Measurements from ENCODE around the gene EPHB1.
"Not testable (repeated sequence)": the region's sequence is repeated elsewhere in the genome, so short reads cannot be mapped to it uniquely, and the experiment has no call there.

EPHB1 gene

DNA sequence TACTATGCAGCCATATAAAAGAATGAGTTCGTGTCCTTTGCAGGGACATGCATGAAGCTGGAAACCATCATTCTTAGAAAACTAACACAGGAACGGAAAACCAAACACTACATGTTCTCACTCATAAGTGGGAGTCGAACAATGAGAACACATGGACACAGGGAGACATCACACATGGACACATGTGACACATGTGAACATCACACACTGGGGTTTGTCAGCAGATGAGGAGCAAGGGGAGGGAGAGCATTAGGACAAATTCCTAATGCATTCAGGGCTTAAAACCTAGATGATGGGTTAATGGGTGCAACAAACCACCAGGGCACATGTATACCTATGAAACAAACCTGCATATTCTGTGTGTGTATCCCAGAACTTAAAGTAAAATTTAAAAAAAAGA is 408.0 kb downstream of the EPHB1 start:
- H3K4me3 ChIP-seq: no peak overlapping the region
- H3K27ac ChIP-seq: no peak overlapping the region

DNA sequence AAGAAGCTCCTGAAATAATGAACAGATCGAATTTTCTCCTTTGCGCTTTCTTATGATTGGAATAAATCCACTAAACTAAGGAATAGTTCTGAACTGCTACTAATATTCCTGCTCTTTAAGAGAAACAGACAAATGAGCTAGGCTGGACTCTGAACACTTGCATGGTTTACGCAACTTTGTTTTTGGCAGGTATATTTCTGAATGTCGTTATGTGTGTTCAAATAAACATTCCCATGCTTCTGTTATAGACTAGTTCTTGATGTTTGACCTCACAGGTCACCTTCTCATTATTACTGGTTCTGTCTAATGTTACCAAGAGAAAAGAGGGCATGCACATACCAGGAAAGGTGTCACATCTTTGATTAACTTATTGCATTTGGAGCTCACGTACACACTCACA is 418.2 kb downstream of the EPHB1 start:
- H3K4me3 ChIP-seq: no peak overlapping the region
- no peak overlapping the region for H3K27ac ChIP-seq

DNA sequence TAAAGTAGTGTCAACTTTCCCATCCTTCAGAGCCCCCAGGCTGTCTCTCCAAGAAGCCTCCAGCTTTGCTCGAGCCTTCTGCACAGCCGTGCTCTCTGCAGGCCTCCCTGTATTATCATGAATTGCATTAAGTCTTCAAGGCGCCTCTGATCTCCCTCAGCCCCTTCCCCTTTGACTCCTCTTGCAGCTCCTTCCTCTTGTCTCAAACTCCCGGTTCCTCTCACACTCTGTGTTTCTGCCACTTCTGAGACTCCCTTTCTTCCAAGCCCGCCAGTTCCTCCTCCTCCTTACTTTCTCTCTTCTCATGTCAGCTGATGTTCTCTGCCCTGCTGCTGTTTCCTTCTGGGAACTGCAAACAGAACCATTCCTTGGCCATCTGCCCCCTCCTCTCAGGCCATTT is 418.8 kb downstream of the EPHB1 start:
- Histone ChIP-seq H3K4me3 (no peak overlapping the region), H3K27ac (no peak overlapping the region)

DNA sequence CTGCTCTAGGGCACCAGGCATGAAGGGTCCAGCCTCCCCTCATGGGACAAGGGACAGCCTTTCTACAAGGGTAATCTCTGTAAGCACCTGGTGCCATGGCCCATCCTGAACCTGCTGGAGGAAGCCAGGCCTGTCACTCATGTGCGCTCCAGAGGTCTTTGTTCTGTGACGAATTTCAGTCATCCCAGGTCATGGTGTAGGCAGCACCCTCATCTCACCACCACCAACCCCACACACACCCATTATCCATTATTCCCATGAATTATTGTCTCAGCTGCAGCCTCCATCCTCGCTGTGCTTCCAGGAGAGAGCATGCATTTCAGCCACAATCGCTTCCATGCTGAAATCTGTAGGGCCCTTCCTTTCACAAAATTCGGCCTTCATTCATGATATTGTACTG is 419.3 kb downstream of the EPHB1 start:
- no peak overlapping the region for H3K27ac ChIP-seq
- no peak overlapping the region for H3K4me3 ChIP-seq

DNA sequence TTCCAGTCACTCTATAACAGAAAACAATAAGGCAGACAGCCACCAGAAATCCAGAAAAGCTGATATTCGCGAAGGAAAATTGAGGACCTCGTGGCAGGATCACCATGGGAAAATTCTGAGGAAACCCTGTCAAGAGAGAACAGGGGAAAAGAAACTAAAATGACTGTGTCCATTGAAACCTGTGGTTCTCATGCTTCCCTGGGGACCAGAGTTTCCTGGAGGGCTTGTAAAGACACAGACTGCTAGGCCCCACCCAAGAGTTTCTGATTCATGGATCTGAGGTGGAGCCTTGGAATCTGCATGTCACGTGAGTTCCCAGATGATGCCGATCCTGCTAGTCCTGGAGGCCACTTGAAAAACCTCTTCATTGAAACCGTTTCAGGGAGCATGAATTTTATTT is 420.5 kb downstream of the EPHB1 start:
- Histone ChIP-seq H3K4me3 (no peak overlapping the region), H3K27ac (no peak overlapping the region)

DNA sequence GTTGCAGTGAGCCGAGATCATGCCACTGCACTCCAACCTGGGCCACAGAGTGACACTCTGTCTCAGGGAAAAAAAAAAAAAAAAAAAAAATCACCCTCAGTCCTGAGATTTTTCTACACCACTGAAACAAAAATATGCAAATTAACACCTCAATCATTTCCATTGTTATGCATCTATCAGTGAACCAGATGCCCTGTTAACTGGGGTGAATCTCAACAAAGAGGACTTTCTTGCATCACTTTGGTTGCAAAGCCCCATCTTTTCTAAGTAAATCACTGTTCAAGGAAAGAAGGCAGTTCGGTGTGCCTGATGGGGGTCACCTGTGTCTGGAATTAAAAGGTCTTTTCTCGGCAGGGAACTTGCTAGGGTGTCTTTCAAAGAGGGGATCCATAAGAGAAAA is 421.6 kb downstream of the EPHB1 start:
- Histone ChIP-seq H3K4me3 (no peak overlapping the region), H3K27ac (no peak overlapping the region)

DNA sequence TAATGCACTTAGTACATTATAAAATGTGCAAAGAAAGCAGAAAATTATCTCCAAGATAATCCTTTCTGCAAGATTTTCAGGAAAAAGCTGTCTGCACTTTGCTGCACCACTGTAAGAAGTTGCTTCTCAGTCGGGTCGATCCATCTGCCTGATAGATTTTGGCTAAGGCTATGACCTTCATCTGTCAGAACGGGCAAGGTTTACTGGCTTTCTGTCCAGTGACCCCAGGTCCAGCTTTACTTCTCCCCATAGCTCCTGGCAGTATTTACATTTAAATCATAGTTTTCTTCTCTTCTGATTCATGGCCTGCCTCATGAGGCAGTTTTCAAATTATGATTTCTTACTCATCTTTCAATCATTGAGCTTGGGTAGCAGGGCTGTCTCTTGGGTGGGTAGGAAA is 422.7 kb downstream of the EPHB1 start:
- H3K4me3 ChIP-seq: no peak overlapping the region
- H3K27ac ChIP-seq: no peak overlapping the region

DNA sequence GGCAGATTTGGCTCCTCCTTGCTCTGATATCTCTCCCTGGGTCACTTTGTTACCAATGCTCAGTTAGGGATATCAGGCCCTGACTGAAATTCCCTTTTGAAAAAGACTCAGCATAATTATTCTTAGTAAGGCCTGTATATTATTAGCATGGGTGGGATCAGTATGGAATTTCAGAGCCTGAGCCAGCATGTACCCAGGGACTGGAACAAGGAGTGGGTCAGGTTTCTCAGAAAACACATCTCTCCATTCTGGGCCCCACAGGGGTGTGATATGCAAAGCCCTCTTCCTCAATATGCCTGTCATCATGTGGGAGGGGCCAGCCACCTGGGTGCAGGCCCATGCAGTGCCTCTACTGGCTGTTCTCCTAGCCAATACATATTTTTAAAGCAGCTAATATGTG is 423.2 kb downstream of the EPHB1 start:
- Histone ChIP-seq H3K27ac (no peak overlapping the region), H3K4me3 (no peak overlapping the region)

DNA sequence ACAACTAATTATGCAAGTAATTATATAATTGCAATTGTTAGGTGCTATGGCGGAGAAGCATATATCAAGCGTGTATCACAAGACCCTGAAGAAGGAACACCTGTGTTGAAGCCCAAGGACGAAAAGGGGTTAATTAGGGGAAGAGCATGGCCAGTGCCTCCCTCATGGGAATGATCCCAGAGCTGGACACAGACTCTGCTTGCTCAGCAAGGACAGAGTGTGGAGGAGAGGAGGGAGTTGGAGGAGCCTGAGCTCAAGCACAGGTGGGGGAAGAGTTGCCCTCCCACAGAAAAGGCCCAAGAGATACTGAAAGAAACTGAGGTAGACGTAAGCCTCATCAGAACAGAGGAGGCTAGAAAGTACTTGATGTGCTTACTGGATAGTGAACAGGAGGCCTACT is 423.7 kb downstream of the EPHB1 start:
- Histone ChIP-seq H3K27ac (no peak overlapping the region), H3K4me3 (no peak overlapping the region)

DNA sequence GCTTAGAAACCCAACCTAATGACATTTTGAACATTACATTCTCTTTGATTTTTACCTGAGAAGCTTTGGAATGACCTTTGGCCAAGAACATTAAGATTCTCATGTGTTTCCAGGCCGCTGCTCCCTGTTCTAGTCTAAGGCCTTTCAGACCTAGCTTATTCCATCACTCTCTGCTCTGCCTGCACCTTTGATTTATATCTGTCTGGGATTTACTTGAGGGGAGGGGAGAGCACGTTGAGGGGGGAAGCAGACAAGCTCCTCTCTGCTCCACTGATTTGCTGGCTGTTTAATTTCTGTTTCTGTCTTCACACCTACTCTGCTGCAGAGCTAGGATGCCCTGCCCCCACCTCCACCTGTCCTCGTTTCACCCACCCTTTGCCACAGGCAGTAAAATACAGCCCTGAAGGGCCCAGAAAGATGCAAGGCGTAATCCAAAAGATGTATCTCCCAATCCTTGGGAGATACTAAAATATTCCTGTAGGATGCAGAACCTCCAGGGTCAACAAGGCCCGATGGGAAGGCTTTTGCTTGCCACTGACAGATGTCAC is 429.8 kb downstream of the EPHB1 start:
- Histone ChIP-seq H3K27ac (no peak overlapping the region), H3K4me3 (no peak overlapping the region)

DNA sequence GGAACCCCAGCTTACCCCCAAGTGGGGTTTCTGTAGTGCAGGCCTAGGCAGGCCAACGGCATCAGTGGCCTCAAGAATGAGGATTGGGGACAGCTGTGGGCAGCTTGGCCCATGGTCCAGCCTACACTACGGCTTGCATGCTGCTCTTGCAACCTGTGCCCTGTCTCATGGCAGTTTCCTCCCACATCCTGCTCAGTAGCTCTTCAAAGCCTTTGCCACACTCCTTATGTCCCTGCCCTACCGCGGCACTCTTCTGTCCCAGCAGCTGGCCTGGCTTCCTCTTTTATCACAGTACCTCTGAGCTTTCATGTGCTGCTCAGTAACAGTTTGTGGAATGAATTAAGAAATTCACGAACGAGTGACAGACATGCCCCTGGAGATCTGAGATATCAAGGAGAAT is 431.0 kb downstream of the EPHB1 start:
- H3K4me3 ChIP-seq: no peak overlapping the region
- no peak overlapping the region for H3K27ac ChIP-seq

DNA sequence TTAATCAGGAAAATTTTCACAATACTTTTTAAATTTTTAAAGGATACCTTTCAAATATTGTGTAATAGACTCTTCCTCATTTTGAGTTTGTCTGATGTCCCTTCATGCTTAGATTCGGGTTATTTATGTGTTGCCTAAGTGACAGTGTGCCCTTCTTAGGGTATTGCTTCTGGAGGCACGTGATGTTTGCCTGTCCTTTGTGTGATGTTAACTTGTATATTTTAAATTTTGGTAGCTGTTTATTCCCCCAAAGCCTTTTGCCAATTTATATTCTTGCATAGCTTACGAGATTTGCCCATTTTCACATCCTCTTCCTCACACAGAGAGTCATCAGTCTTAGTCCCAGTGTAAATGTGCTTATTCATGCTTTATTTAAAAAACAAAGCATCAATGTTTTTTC is 433.1 kb downstream of the EPHB1 start:
- Histone ChIP-seq H3K4me3 (no peak overlapping the region), H3K27ac (no peak overlapping the region)

DNA sequence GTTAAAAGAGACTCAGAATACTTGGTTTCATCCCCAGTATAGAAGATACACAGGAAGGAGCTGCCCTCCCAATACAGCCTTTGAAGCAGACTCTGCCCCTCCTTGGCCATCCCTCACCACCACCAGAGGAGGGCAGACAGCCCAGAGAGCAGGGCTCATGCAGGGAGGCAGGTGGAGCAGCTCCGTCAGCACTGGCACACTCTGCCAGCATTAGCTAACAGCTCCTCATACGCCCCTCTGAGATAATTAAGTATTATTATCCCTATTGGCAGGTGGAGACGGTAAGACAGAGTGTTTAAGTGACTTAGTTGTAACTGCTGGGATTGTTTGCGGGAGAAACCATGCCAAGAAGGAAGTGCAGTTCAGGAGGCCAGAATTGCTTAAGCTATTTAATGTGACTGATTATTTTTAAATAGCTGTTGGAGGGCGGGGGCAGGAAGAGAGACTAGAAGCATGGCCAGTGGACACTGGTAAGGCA is 434.0 kb downstream of the EPHB1 start:
- Histone ChIP-seq H3K4me3 (no peak overlapping the region), H3K27ac (no peak overlapping the region)

DNA sequence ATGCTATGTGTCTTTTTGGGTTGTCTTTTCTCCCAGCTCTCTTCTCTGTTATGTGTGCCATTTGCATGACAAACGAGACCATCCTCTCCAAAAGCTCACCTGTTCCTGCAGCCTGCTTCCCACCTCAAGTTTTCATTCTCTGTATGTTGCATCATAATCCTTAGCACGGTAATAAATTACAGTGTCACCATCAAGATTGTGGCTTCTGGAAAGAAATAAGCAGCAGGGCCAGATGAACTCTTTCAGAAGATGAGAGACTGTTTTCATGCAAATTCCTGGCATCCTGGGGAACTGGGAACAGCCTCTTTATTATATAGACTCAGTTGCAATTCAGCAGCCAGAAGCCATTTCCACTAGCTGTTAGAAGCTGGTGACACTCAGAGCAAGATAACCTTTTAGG is 436.7 kb downstream of the EPHB1 start:
- H3K27ac ChIP-seq: no peak overlapping the region
- H3K4me3 ChIP-seq: no peak overlapping the region

DNA sequence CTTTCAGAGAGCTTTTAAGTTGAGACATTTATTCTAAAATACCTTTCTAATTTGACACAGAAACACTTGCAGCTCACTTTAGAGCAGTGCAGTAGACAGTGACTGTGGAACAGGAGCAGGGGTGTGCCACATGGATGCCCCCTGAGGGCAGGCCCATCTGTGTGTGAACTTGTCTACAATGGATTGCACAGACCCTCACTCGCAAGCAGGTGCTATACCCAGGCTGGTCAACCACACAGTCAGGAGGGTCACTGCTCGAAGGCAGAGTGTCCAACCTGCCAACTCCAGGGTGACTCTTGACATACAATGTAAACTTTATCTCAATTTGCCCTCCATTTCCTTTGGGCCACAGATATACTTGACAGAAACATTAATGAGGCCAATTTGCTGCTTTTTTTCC is 437.2 kb downstream of the EPHB1 start:
- Histone ChIP-seq H3K27ac (no peak overlapping the region), H3K4me3 (no peak overlapping the region)

DNA sequence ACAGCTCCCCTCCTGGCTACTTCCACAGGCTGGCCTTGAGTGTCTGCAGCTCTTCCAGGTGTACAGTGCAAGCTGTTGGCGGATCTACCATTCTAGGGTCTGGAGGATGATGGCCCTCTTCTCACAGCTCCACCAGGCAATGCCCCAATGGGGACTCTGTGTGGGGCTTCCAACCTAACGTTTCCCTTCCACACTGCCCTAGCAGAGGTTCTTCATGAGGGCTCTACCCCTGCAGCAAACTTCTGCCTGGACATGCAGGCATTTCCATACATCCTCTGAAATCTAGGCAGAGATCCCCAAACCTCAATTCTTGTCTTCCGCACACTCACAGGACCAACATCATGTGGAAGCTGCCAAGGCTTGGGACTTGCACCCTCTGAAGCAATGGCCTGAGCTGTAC is 438.4 kb downstream of the EPHB1 start:
- not testable (repeated sequence) for H3K27ac ChIP-seq, H3K4me3 ChIP-seq

DNA sequence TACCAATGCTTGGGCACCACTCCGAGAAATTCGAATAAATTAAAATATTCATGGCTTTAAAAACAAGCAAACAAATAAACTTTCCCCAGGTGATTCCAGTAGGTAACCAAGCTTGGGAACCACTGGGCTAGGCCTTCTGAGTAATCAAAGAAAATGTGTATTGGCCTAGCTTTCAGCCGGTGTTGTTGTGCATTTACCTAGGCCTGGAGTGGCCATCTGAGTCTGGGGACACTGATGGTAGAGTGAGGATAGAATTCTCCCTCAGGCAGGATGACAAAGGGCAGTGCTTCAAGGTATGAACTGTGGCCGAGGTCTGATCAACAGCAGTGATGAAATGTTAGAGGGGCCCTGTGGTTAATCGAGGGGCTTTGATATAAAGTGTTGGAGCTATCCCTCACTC is 440.5 kb downstream of the EPHB1 start:
- Histone ChIP-seq H3K4me3 (no peak overlapping the region), H3K27ac (no peak overlapping the region)

DNA sequence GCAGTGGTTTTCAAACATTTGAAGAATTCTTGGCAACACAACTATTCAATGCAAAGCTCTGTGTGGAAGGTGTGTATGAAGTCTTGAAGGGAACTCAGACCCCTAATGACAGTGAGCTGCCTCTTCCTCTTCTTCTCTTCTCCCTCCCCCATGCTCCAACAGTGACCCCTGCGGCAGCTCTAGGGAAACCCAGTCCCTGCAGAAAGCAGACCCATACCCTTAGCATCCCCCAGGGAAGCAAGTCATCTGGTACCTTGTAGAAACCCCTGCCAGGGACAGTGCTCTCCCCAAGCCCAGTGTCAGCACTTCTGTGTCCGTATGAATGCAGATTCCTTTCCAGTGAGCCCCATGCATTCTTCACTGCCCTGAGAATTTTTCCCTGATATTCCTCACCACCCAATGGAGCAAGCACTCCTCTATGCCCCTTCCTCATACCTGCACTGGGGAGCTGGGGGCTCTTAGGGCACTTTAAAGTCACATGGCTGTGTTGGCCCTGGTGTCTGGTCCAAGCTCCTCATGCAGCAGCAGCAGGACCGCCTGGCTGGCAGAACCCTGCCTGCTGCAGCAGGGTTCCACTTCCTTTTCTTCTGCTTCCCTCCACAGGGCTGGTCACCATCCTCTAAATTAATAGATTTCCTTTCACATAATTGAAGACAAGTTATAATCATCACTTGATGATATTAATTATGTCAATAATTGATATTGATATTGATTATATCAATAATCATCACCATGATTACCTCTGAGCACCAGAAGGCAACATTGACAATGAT is 442.5 kb downstream of the EPHB1 start:
- no peak overlapping the region for H3K4me3 ChIP-seq
- no peak overlapping the region for H3K27ac ChIP-seq

DNA sequence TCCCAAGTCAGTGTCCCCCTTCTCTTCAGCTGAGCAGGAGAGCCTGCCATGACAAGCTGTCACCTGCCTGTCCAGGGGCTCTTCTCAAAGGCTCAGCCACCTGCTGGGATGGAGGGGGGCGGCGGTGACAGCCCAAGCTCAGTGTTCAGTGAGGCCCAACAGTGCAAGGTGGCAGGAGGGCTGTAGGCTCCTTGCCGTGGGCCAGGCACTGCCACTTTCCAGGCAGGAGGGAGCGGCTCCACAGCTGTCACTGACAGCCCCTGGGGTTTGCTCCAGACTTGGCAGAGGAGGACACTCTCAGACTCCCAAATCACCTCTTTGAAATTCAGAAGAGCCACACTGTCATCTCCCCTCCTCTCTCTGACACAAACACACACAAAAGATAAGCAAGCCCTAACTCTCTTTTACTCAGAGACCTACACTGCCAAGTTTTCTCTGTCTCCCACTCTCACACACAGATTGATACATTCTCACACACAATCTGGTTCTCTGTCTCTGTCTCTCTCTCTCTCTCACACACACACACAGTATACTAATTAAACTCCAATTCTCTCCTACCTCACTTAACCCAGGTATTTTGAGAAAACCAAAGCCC is 443.3 kb downstream of the EPHB1 start:
- Histone ChIP-seq H3K4me3 (no peak overlapping the region), H3K27ac (no peak overlapping the region)

DNA sequence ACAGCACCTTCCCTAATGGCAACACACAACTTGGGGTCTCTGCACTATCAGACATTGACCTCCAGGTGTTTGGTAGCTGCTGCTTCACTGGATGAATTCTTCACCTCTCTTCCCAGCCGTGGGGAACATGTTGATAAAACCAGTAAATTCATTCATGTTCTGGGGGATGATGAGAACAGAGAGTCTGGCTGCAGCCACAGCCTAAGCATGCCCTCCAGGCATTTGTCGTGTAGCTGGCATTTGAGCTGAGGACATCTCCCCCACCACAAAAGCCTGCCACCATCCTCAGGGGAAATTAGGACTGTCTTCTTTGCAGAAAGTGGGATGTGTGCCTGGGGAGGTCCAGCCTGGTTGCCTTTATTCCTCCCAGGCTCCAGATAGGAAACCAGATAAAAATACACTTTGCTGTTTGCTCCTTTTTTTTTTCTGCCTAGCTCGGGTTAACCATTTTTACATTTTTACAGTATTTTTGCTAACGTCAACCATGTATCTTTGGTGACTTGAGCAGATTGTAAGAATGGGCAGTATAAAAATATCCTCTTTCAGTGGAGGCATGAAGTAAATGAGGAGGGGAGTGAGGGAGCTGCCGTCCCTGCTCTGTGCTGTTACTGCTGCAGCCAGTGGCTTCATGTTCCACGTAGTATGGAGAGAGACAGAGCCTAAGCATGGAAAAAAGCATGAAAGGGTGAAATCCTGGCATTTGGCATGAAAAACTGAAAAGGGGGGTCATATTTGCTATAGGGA is 444.0 kb downstream of the EPHB1 start:
- Histone ChIP-seq H3K27ac (no peak overlapping the region), H3K4me3 (no peak overlapping the region)

DNA sequence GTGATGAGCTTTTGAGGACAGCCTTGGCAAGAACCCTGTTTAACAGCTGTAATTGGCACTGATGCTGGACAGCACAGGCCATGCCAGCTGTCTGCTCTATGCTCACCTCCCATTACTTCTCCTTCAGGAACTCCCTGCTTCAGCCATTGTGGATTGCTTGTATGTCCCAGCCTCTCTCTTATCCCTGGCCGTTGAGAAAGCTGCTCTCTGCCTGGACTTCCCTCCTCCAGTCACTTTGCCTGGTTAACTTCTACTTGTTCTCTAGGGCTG is 444.5 kb downstream of the EPHB1 start:
- no peak overlapping the region for H3K4me3 ChIP-seq
- H3K27ac ChIP-seq: no peak overlapping the region
